Fibroblast of lung (primary cell): ENCODE results near the gene PRAMEF11.

Source experiments
- CTCF ChIP-seq, 2 donors: IDR thresholded peaks in 1 of 2; conservative IDR thresholded peaks in 1 of 2; 1 replicate in 1 of 2; 2 replicates in 1 of 2; pipeline ENCODE4 v1.5.1; 2011 to 2012; ENCODE audit warnings: low read length in 2 of 2, control low read depth in 1 of 2, inconsistent platforms in 1 of 2, low read depth in 1 of 2, mild to moderate bottlenecking in 1 of 2
- EZH2 ChIP-seq: IDR thresholded peaks from 2 replicates; pipeline ENCODE4 v1.5.1; 2012; ENCODE audit warnings: low read length, control low read depth, mild to moderate bottlenecking; ENCODE audit errors: missing control alignments

- TF ChIP-seq CTCF (conservative IDR thresholded peaks at IDR 0.05 in 1 of 2, IDR thresholded peaks at IDR 0.05 in 1 of 2; ENCODE audit: low read depth in 1 of 2, low read length in 2 of 2) (no peak), EZH2 (no peak)
Measured at GRCh38 chr1:12851779-12852178, 20.6 kb upstream of the PRAMEF11 start.
